OCI-LY7 (cell line): ENCODE measurements around the gene VOPP1.

ENCODE experiments used
- EZH2phosphoT487 ChIP-seq: fragments of 200-600 bp; sonication (generic); IDR thresholded peaks from 2 replicates; pipeline ENCODE4 v1.6.1; 2018; ENCODE audit warnings: low read depth, borderline replicate concordance, mild to moderate bottlenecking, mixed run types, antibody characterized with exemption, low read length, moderate library complexity, mixed read lengths
- TF ChIP-seq, protein P1 (sequence below): fragments of 200-600 bp; sonication (generic); conservative IDR thresholded peaks from 2 replicates; pipeline ENCODE4 v1.5.1; 2014; ENCODE audit warnings: mild to moderate bottlenecking, antibody characterized with exemption, low read length, moderate library complexity, mixed read lengths

- TF ChIP-seq, protein P1, sequence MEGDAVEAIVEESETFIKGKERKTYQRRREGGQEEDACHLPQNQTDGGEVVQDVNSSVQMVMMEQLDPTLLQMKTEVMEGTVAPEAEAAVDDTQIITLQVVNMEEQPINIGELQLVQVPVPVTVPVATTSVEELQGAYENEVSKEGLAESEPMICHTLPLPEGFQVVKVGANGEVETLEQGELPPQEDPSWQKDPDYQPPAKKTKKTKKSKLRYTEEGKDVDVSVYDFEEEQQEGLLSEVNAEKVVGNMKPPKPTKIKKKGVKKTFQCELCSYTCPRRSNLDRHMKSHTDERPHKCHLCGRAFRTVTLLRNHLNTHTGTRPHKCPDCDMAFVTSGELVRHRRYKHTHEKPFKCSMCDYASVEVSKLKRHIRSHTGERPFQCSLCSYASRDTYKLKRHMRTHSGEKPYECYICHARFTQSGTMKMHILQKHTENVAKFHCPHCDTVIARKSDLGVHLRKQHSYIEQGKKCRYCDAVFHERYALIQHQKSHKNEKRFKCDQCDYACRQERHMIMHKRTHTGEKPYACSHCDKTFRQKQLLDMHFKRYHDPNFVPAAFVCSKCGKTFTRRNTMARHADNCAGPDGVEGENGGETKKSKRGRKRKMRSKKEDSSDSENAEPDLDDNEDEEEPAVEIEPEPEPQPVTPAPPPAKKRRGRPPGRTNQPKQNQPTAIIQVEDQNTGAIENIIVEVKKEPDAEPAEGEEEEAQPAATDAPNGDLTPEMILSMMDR: no peak
- TF ChIP-seq EZH2phosphoT487: no peak
These were observed 55.1 kb downstream of the VOPP1 start for GRCh38 chr7:55517191-55517633.
